ENCODE data around the gene HOXA10. TPM values are rescaled to one million over a fixed set of nuclear protein-coding genes. Genes with fewer than 3 reads are reported as not detected.
A peak's percentile ranks its signal among the peaks of the same experiment; 100 is the strongest.

Gene HOXA10
- total RNA-seq, 1 experiment from 2014 or later: 16.2 TPM

DNA sequence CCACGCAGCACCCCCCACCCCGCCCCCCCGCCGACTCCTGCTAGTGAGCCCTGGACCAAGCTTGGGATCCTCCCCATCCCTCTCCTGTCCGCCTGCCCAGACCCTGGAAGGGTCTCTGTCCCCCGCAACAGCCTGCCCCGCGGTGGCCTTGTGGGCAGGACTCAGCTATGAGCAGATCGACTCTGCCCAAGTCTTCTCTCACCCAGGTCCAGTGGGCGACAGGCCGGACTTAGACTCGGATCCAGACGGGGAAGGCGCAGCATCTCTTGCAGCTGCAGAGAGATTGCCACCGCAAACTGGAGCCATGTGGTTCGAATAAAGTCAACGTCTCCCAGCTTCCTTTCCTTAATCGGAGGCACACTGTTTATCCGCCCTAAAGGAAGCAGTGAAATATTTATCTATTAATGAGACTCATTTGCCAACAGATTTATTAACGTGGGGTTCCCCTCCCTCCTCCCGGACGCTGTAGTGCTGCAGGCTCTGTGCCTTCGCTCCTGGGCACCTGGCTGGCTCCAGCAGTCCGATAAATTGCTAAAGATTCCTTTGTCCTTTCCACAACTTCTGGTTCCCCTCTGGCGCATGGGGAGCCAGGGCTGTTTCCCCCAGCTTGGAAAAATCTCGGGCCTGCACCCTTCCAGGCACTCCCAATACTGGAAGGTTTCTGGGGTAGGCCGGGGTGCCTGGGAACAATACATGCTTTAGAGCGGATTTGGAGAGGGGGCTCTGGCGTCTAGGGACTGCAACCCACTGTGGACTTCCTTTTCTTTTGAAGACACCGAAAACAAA is 17.0 kb downstream of the HOXA10 start:
- H3K9me3 ChIP-seq (replicated peaks): no peaks in the 10 kb centered on the region
- H3K27ac ChIP-seq: peak overlapping the region; percentile 80
- H3K4me1 ChIP-seq: peaks cover 3% of the 10 kb centered on the region; the same call in 1 of the 2 replicates
- no peaks in the 10 kb centered on the region for H3K27me3 ChIP-seq
- DNase-seq: no peak
- H3K36me3 ChIP-seq: no peaks in the 10 kb centered on the region
- peak overlapping the region; percentile 82 for H3K4me3 ChIP-seq

GRCh38 chr7:27156508-27156898 is 17.6 kb downstream of the HOXA10 start, which contains the start of gene HOXA7:
Gene HOXA7, minus strand, starts transcription at chr7:27156675. Its CDS starts 130 bp downstream, at chr7:27156545.
- peak; percentile 90 to 92 for DNase-seq
- Histone ChIP-seq H3K4me3 (peak within 1 kb of the TSS; percentile 82), H3K9me3 (replicated peaks) (no peaks in the 10 kb centered on the region), H3K27me3 (no peaks in the 10 kb centered on the region), H3K36me3 (no peaks in the 10 kb centered on the region), H3K27ac (peak within 1 kb of the TSS; percentile 80), H3K4me1 (peaks cover 3% of the 10 kb centered on the region; the same call in 1 of the 2 replicates)

DNA sequence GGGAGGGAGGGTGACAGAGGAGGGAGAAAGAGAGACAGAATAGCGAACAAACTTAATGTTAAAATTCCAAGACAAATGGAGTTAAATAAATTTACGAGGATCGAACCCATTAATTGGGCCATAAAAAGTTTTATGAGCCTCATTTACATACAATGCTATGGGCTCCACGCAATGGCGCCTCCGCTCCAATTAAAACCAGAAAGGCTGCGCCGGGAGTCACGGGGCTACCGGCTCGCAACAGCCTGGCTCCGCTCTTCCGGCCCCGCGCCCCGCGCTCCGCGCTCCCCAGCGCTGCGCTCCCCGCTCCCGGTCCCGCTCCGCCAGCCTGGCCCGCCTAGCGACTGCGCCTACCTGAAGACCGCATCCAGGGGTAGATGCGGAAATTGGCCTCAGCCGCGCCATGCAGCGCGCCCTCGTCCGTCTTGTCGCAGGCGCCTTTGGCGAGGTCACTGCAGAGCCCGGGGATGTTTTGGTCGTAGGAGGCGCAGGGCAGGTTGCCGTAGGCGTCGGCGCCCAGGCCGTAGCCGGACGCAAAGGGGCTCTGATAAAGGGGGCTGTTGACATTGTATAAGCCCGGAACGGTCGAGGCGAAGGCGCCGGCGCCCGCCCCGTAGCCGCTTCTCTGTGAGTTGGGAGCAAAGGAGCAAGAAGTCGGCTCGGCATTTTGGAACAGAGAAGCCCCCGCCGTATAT is 18.2 kb downstream of the HOXA10 start:
- Histone ChIP-seq H3K27me3 (no peaks in the 10 kb centered on the region), H3K27ac (peak overlapping the region; percentile 80), H3K9me3 (replicated peaks) (no peaks in the 10 kb centered on the region), H3K4me1 (peaks cover 3% of the 10 kb centered on the region; the same call in 1 of the 2 replicates), H3K36me3 (no peaks in the 10 kb centered on the region), H3K4me3 (peak overlapping the region; percentile 82)
- DNase-seq: peak; percentile 51 to 60

DNA sequence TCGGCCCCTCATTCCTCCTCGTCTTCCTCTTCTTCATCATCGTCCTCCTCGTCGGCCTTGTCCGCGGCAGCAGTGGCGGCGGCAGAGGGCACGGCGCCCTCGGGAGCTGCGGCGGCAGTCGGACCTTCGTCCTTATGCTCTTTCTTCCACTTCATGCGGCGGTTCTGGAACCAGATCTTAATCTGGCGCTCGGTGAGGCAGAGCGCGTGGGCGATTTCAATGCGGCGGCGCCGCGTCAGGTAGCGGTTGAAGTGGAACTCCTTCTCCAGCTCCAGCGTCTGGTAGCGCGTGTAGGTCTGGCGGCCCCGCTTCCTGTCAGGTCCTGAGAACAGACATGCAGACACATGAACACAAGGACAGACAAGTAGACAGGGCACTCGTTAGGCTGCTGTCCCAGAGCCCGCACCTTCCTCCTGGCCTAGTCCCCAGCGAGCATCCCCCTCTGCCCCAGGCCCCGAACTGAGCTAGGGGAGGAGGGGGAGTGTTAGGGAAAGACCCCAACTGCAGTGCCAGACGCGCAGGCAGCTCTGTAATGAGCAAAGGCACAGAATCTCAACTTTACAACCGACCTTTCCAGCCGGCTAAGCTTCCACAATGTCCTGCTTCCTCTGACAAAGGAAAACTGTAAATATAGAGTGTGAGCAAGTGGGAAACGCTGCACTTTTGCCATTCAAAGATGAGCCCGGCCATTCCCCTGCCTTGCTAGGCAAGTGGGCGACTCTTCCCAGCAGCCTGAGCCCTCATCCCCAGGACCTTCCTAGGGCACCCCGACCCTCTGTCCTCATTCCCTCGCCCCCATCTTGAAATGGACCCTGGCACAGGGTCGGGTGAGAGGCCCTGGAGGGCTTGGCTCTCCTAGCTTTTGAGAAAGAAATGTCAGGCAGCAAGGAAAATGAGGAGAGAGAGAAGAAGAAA is 19.0 kb downstream of the HOXA10 start:
- Histone ChIP-seq H3K4me1 (peaks cover 3% of the 10 kb centered on the region; the same call in 1 of the 2 replicates), H3K27ac (peak overlapping the region; percentile 80), H3K4me3 (peak overlapping the region; percentile 82), H3K36me3 (no peaks in the 10 kb centered on the region), H3K27me3 (no peaks in the 10 kb centered on the region), H3K9me3 (replicated peaks) (no peaks in the 10 kb centered on the region)
- DNase-seq: no peak

DNA sequence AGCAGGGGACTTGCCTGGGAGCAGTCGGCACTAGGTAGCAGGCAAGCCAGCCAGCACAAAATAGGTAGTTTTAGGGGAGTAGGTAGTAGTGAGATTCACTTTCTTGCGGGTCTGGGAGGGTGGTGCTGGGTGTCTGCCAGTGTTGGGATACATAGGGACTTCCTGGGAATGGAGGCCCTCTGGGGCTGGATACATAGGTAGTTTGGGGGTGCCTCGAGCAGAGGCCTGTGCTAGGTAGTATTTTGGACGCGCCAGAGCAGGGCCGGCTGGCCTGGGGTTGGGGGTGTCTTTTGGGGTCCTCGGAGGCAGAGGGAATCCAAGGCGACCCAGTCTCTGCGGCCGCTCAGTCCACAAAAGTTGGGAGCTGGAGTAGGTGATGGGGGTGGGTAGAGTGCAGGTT is 19.8 kb downstream of the HOXA10 start:
- H3K4me3 ChIP-seq: no peak overlapping the region
- H3K36me3 ChIP-seq: no peaks in the 10 kb centered on the region
- no peak for DNase-seq
- no peaks in the 10 kb centered on the region for H3K9me3 ChIP-seq (replicated peaks)
- peaks cover 3% of the 10 kb centered on the region; the same call in 1 of the 2 replicates for H3K4me1 ChIP-seq
- no peaks in the 10 kb centered on the region for H3K27me3 ChIP-seq
- H3K27ac ChIP-seq: no peak overlapping the region

DNA sequence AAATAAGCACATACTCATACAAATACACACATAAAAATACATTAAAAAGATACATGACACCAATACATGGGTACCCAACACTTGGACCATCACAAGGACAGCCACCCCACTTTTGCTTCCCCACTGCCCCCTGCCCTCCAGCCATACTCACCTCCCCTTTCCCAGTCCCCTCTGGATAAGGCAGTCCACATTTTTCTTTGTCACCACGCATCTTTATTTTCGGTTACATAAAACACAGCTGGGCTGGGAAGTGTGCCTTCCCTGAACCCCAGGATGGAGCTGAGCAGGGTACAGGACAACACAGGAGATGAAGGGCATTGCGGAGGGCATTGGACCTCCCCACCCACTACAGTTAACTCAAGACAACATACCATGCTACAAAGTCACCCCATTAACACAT is 20.6 kb downstream of the HOXA10 start:
- no peak overlapping the region for H3K4me3 ChIP-seq
- H3K9me3 ChIP-seq (replicated peaks): no peaks in the 10 kb centered on the region
- DNase-seq: no peak
- no peaks in the 10 kb centered on the region for H3K36me3 ChIP-seq
- peaks cover 3% of the 10 kb centered on the region; the same call in 1 of the 2 replicates for H3K4me1 ChIP-seq
- H3K27me3 ChIP-seq: no peaks in the 10 kb centered on the region
- no peak overlapping the region for H3K27ac ChIP-seq

GRCh38 chr7:27152816-27153442 is 21.2 kb downstream of the HOXA10 start:
- Histone ChIP-seq H3K9me3 (replicated peaks) (no peaks in the 10 kb centered on the region), H3K27me3 (no peaks in the 10 kb centered on the region), H3K27ac (no peak overlapping the region), H3K4me3 (no peak overlapping the region), H3K4me1 (peaks cover 3% of the 10 kb centered on the region; the same call in 1 of the 2 replicates), H3K36me3 (no peaks in the 10 kb centered on the region)
- no peak for DNase-seq

- H3K27me3 ChIP-seq: no peaks in the 10 kb centered on the region
- DNase-seq: no peak
These were observed 21.9 kb downstream of the HOXA10 start, which contains the start of gene HOXA3 for GRCh38 chr7:27151931-27152815. Gene HOXA3, minus strand, starts transcription at chr7:27152583. Its CDS starts 41,943 bp downstream, at chr7:27110640.

DNA sequence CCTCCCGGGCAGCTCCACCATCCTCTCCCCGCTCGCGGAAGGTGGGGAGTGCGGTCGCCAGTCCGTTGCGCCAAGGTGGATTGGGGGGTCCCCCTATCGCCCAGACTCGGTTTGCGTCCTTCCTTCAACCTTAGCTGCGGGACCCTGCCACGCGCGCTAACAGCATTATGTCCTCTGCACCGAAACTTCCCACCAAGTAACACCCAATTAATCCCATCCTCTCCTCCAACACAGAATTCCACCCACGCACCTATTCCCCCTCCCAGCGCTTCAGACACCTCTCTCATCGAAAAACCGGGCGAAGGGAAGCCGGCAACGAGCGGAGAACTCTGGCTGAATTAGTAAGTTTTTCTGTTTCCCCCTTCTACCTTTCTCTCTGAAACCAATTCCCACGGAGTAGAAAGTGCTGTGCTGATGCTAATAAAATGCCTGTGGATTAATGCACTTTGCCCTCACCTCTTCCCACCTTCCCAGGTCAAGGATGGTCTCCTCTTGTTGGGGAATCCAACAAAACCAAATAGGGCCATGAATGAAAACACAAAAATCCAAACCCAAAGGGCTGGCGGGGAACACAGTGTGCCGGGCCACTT is 22.7 kb downstream of the HOXA10 start:
- H3K4me1 ChIP-seq: no peaks in the 10 kb centered on the region
- no peak overlapping the region; the same call in 1 of the 2 replicates for H3K27ac ChIP-seq
- no peaks in the 10 kb centered on the region for H3K9me3 ChIP-seq (replicated peaks)
- DNase-seq: no peak
- H3K27me3 ChIP-seq: no peaks in the 10 kb centered on the region
- no peaks in the 10 kb centered on the region for H3K36me3 ChIP-seq
- peak overlapping the region; percentile 64 for H3K4me3 ChIP-seq

More at GRCh38 chr7:27151931-27152815, 21.9 kb downstream of the HOXA10 start, which contains the start of gene HOXA3:
- H3K4me1 ChIP-seq: peaks cover 3% of the 10 kb centered on the region; the same call in 1 of the 2 replicates
- no peaks in the 10 kb centered on the region for H3K9me3 ChIP-seq (replicated peaks)
- H3K36me3 ChIP-seq: no peaks in the 10 kb centered on the region
- H3K4me3 ChIP-seq: peak within 1 kb of the TSS; percentile 64
- H3K27ac ChIP-seq: no peak within 1 kb of the TSS

DNA sequence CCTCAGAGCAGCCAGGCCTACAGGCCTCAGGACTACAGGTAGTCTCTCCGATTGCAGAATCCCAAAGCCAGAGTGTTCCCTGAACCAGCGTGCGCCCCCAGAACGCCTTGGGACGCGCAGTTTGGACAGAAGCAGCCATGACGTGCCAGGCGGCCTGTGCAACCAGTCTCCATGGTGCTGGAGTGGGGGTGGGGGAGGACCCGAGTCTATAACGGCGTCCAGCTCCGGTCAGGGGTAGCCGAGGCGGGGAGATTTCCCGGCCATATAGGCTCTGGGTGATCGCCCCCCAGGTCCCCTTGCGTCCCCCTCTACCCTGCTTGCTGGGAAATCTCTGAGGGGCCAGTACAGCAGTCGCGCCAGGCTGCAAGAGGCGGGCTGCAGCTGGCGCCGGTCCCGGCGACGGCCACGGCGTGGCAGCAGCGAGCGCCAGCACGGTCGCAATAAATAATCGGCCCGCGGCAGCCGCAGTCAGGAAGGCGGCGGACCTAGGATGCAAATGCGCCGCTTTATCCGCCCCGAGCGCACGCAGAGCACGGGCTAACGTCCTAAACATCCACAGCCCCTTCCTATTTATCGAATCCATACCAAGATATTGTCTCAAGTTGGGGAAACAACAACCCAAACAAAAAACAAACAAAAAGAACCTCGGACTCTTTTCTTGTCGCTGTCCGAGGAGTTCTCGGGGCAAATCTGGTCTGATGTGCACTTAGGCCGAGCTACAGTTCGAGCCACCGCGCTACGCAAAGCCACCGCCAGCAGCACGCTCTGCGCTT is 23.4 kb downstream of the HOXA10 start:
- no peaks in the 10 kb centered on the region for H3K36me3 ChIP-seq
- peak overlapping the region; percentile 25; the same call in 1 of the 2 replicates for H3K27ac ChIP-seq
- no peaks in the 10 kb centered on the region for H3K27me3 ChIP-seq
- H3K9me3 ChIP-seq (replicated peaks): no peaks in the 10 kb centered on the region
- DNase-seq: peak; percentile 75 to 86
- peak overlapping the region; percentile 64 for H3K4me3 ChIP-seq
- no peaks in the 10 kb centered on the region for H3K4me1 ChIP-seq

GRCh38 chr7:27149842-27150567 is 24.1 kb downstream of the HOXA10 start:
- Histone ChIP-seq H3K27ac (peak overlapping the region; percentile 25; the same call in 1 of the 2 replicates), H3K4me3 (peak overlapping the region; percentile 64), H3K4me1 (no peaks in the 10 kb centered on the region), H3K9me3 (replicated peaks) (no peaks in the 10 kb centered on the region), H3K36me3 (no peaks in the 10 kb centered on the region), H3K27me3 (no peaks in the 10 kb centered on the region)
- DNase-seq: peak in 1 of 2 experiments; percentile 25
